HepG2 (cell line): Measurements from ENCODE around the gene ZNF75A. TPM values are rescaled to one million over a fixed set of nuclear protein-coding genes. Genes with fewer than 3 reads are reported as not detected.

Experiments
- KAT8 ChIP-seq: IDR thresholded peaks from 2 replicates; pipeline ENCODE4 v1.6.1; 2016; ENCODE audit warnings: missing genetic modification reagents, missing compliant biosample characterization
- MXI1 ChIP-seq: IDR thresholded peaks from 3 replicates; pipeline ENCODE4 v1.6.1; 2012; ENCODE audit warnings: low read depth, low read length, inconsistent platforms, borderline replicate concordance
- MYC ChIP-seq: sonication (generic); formaldehyde crosslinking; IDR thresholded peaks from 2 replicates; pipeline ENCODE4 v1.9.0; 2021; ENCODE audit warnings: missing genetic modification reagents, borderline replicate concordance
- MYNN ChIP-seq: sonication (generic); formaldehyde crosslinking; IDR thresholded peaks from 2 replicates; pipeline ENCODE4 v1.4.0; 2020; ENCODE audit warnings: mild to moderate bottlenecking, low read depth, missing genetic modification reagents
- NFYC ChIP-seq: IDR thresholded peaks from 2 replicates; pipeline ENCODE4 v1.6.1; 2016; ENCODE audit warnings: missing genetic modification reagents, missing compliant biosample characterization
- RFX3 ChIP-seq: IDR thresholded peaks from 2 replicates; pipeline ENCODE4 v1.6.1; 2016; ENCODE audit warnings: missing biosample characterization, missing genetic modification reagents
- RFXAP ChIP-seq: sonication (generic); formaldehyde crosslinking; IDR thresholded peaks from 2 replicates; pipeline ENCODE4 v1.4.0; 2020; ENCODE audit warnings: missing genetic modification reagents, borderline replicate concordance
- SETDB1 ChIP-seq: sonication (generic); formaldehyde crosslinking; IDR thresholded peaks from 2 replicates; pipeline ENCODE4 v1.5.1; 2020; ENCODE audit warnings: missing genetic modification reagents, mild to moderate bottlenecking, borderline replicate concordance
- ZFX ChIP-seq: sonication (generic); formaldehyde crosslinking; IDR thresholded peaks from 2 replicates; pipeline ENCODE4 v1.4.0; 2020; ENCODE audit warnings: mild to moderate bottlenecking, low read depth, missing genetic modification reagents, moderate library complexity
- ZNF761 ChIP-seq: sonication (generic); formaldehyde crosslinking; conservative IDR thresholded peaks from 2 replicates; pipeline ENCODE4 v1.4.0; 2020; ENCODE audit warnings: mild to moderate bottlenecking, missing genetic modification reagents
- polyA plus RNA-seq, 8 experiments: library from polyadenylated mRNA; depleted of rRNA in 3 of 8; stranded (reverse) in 7 of 8; unstranded in 1 of 8; fragments of >200 nt; fragmentation: Illumina TruSeq in 4 of 8; extraction: Trizol in 4 of 8; gene quantifications; 2 replicates each; pipeline versions ENCODE4 v1.2.1 to v1.2.3, GENCODE V29; 2011 to 2016; ENCODE audit warnings: low read depth in 4 of 8, missing spikeins in 1 of 8, mixed read lengths in 1 of 8; ENCODE audit not compliant: insufficient read depth in 1 of 8
- total RNA-seq, 5 experiments: library from RNA; depleted of rRNA; stranded (reverse); fragments of >200 nt; fragmentation: Illumina TruSeq; extraction: Trizol; gene quantifications; 2 replicates each; pipeline ENCODE4 v1.2.3, GENCODE V29; 2016; ENCODE audit warnings: low read depth in 1 of 5
- TF ChIP-seq, protein P1 (sequence below): sonication (generic); formaldehyde crosslinking; IDR thresholded peaks from 2 replicates; pipeline ENCODE4 v1.5.0; 2020; ENCODE audit warnings: missing genetic modification reagents
- TF ChIP-seq, protein P2 (sequence below): sonication (generic); formaldehyde crosslinking; IDR thresholded peaks from 2 replicates; pipeline ENCODE4 v1.4.0; 2020; ENCODE audit warnings: missing genetic modification reagents
- TF ChIP-seq, protein P3 (sequence below): IDR thresholded peaks from 2 replicates; pipeline ENCODE4 v1.6.1; 2018; ENCODE audit warnings: missing genetic modification reagents
- TF ChIP-seq, protein P4 (sequence below): sonication (generic); formaldehyde crosslinking; IDR thresholded peaks from 2 replicates; pipeline ENCODE4 v1.5.0; 2020; ENCODE audit warnings: mild to moderate bottlenecking, missing genetic modification reagents, borderline replicate concordance
- TF ChIP-seq, protein P5 (sequence below): IDR thresholded peaks from 2 replicates; pipeline ENCODE4 v1.6.1; 2018; ENCODE audit warnings: missing genetic modification reagents, mild to moderate bottlenecking, missing compliant biosample characterization

ZNF75A gene
- total and polyA plus RNA-seq, 2 of the 13 experiments (the other 11 are each of a cell fraction or from before 2014, with no cell fraction given): 1.4 to 2.1 TPM

DNA sequence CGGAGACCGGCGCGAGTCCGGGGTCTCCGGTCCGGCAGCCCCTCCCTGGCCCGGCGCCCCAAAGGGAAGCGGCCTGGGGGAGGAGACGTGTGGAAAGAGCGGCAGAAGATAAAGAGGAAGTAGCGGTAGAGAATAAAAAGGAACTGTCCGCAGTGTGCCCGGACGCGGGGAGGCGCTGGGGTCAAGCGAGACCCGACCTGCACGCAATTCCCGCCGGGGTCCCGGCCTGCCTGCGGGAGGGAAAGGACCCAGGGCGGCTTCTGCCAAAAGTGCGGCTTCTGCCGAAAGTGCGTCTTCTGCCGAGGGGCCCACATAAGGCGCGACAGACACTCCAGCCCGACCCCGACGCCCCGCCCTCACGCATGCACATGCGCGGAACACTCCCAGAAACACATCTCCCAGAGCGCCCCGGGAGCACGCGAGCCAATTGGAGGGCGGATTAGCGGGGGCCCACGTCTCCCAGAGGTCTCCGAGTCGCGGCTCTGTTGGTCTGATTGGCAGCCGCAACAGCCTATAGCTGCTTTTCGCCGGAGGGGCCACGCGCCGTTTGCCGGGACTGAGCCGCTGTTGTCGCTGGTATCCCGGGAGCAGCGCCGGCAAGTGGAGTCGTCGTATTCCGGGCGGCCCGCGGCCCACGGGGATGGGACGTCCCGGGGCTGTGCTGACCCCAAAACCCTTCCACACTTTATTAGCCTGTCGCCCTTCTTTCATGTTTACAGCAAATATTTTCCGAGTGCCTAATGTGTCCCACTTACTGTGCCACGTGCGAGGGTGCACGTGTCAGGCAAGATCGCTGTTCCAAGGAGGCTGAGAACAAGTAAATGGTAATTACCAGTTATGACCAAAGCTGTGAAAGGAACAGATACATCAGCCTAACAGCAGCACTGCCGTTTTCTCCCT, 40.9 kb upstream of the ZNF75A start (continued):
- TF ChIP-seq ZFX (CRISPR knock-in tag) (peak; percentile 74), RFX3 (CRISPR knock-in tag) (no peak), MXI1 (peak; percentile 89; the same call in 1 of the 3 replicates), ZNF761 (CRISPR knock-in tag) (peak; percentile 81), MYNN (CRISPR knock-in tag) (no peak), SETDB1 (CRISPR knock-in tag) (no peak), MYC (CRISPR knock-in tag) (peak; percentile 97), NFYC (CRISPR knock-in tag) (peak; percentile 96), KAT8 (CRISPR knock-in tag) (peak; percentile 65), RFXAP (CRISPR knock-in tag) (peak; percentile 46; the same call in 1 of the 2 replicates)
- TF ChIP-seq, protein P1, sequence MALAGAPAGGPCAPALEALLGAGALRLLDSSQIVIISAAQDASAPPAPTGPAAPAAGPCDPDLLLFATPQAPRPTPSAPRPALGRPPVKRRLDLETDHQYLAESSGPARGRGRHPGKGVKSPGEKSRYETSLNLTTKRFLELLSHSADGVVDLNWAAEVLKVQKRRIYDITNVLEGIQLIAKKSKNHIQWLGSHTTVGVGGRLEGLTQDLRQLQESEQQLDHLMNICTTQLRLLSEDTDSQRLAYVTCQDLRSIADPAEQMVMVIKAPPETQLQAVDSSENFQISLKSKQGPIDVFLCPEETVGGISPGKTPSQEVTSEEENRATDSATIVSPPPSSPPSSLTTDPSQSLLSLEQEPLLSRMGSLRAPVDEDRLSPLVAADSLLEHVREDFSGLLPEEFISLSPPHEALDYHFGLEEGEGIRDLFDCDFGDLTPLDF (CRISPR knock-in tag): peak; percentile 55; the same call in 1 of the 2 replicates
- TF ChIP-seq, protein P2, sequence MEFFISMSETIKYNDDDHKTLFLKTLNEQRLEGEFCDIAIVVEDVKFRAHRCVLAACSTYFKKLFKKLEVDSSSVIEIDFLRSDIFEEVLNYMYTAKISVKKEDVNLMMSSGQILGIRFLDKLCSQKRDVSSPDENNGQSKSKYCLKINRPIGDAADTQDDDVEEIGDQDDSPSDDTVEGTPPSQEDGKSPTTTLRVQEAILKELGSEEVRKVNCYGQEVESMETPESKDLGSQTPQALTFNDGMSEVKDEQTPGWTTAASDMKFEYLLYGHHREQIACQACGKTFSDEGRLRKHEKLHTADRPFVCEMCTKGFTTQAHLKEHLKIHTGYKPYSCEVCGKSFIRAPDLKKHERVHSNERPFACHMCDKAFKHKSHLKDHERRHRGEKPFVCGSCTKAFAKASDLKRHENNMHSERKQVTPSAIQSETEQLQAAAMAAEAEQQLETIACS (CRISPR knock-in tag): no peak
- TF ChIP-seq, protein P3, sequence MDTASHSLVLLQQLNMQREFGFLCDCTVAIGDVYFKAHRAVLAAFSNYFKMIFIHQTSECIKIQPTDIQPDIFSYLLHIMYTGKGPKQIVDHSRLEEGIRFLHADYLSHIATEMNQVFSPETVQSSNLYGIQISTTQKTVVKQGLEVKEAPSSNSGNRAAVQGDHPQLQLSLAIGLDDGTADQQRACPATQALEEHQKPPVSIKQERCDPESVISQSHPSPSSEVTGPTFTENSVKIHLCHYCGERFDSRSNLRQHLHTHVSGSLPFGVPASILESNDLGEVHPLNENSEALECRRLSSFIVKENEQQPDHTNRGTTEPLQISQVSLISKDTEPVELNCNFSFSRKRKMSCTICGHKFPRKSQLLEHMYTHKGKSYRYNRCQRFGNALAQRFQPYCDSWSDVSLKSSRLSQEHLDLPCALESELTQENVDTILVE (CRISPR knock-in tag): peak; percentile 59; the same call in 1 of the 2 replicates
- TF ChIP-seq, protein P4, sequence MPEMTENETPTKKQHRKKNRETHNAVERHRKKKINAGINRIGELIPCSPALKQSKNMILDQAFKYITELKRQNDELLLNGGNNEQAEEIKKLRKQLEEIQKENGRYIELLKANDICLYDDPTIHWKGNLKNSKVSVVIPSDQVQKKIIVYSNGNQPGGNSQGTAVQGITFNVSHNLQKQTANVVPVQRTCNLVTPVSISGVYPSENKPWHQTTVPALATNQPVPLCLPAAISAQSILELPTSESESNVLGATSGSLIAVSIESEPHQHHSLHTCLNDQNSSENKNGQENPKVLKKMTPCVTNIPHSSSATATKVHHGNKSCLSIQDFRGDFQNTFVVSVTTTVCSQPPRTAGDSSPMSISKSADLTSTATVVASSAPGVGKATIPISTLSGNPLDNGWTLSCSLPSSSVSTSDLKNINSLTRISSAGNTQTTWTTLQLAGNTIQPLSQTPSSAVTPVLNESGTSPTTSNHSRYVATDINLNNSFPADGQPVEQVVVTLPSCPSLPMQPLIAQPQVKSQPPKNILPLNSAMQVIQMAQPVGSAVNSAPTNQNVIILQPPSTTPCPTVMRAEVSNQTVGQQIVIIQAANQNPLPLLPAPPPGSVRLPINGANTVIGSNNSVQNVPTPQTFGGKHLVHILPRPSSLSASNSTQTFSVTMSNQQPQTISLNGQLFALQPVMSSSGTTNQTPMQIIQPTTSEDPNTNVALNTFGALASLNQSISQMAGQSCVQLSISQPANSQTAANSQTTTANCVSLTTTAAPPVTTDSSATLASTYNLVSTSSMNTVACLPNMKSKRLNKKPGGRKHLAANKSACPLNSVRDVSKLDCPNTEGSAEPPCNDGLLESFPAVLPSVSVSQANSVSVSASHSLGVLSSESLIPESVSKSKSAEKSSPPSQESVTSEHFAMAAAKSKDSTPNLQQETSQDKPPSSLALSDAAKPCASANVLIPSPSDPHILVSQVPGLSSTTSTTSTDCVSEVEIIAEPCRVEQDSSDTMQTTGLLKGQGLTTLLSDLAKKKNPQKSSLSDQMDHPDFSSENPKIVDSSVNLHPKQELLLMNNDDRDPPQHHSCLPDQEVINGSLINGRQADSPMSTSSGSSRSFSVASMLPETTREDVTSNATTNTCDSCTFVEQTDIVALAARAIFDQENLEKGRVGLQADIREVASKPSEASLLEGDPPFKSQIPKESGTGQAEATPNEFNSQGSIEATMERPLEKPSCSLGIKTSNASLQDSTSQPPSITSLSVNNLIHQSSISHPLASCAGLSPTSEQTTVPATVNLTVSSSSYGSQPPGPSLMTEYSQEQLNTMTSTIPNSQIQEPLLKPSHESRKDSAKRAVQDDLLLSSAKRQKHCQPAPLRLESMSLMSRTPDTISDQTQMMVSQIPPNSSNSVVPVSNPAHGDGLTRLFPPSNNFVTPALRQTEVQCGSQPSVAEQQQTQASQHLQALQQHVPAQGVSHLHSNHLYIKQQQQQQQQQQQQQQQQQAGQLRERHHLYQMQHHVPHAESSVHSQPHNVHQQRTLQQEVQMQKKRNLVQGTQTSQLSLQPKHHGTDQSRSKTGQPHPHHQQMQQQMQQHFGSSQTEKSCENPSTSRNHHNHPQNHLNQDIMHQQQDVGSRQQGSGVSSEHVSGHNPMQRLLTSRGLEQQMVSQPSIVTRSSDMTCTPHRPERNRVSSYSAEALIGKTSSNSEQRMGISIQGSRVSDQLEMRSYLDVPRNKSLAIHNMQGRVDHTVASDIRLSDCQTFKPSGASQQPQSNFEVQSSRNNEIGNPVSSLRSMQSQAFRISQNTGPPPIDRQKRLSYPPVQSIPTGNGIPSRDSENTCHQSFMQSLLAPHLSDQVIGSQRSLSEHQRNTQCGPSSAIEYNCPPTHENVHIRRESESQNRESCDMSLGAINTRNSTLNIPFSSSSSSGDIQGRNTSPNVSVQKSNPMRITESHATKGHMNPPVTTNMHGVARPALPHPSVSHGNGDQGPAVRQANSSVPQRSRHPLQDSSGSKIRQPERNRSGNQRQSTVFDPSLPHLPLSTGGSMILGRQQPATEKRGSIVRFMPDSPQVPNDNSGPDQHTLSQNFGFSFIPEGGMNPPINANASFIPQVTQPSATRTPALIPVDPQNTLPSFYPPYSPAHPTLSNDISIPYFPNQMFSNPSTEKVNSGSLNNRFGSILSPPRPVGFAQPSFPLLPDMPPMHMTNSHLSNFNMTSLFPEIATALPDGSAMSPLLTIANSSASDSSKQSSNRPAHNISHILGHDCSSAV (CRISPR knock-in tag): no peak
- TF ChIP-seq, protein P5, sequence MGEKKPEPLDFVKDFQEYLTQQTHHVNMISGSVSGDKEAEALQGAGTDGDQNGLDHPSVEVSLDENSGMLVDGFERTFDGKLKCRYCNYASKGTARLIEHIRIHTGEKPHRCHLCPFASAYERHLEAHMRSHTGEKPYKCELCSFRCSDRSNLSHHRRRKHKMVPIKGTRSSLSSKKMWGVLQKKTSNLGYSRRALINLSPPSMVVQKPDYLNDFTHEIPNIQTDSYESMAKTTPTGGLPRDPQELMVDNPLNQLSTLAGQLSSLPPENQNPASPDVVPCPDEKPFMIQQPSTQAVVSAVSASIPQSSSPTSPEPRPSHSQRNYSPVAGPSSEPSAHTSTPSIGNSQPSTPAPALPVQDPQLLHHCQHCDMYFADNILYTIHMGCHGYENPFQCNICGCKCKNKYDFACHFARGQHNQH (CRISPR knock-in tag): 0 out of 2 replicates have a peak, but pooled peaks have one; percentile 4
